H4 (cell line): ENCODE measurements around the gene PMF1. TPM values are rescaled to one million over a fixed set of nuclear protein-coding genes. Genes with fewer than 3 reads are reported as not detected.

Source experiments
- DNase-seq: peaks from one replicate; pipeline ENCODE4 v3.0.0-alpha.2; 2015; ENCODE audit warnings: low spot score
- total RNA-seq: library from RNA; depleted of rRNA; stranded (reverse); fragments of >200 nt; shearing (Covaris generic); gene quantifications from 2 replicates; pipeline ENCODE4 v1.2.3, GENCODE V29; 2014

Gene PMF1
- total RNA-seq, 1 experiment from 2014 or later = 79.0 TPM

DNA sequence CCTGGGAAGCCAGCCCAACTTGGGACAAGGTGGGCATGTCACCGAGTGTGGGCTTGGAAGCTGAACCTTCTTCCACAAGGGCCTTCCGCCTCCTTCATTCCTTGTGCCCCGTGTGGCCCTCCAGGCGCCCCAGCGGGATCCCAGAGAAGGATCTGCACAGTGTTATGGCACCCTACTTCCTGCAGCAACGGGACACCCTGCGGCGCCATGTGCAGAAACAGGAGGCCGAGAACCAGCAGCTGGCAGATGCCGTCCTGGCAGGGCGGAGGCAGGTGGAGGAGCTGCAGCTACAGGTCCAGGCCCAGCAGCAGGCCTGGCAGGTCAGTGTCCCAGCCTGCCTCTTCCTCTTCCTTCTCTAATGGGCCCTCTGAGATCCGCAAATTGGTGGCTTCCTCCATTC, 23.4 kb downstream of the PMF1 start:
- no peak for DNase-seq

DNA sequence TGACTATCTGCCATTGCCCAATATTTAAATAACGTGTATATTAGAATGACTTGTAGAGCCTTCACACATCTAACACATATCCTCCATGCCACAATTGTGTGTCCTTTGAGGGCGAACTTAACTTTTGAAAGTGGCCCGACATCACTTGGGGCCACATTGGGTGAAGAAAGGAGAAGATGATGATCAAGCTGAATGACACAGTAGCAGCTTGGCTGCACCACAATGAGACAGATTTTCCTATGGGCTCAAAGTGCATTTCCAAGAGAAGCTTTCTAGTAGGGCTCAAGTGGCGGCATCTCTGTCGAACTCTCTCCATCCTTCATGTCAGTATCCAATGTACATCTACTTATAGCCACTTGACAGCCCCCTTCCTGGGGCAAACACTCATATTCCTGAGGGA, 25.4 kb downstream of the PMF1 start:
- DNase-seq = no peak

- peak; percentile 63 for DNase-seq
Measured at GRCh38 chr1:156241311-156241811, 28.6 kb downstream of the PMF1 start.

- DNase-seq = no peak
Measured at GRCh38 chr1:156241926-156242325, 29.1 kb downstream of the PMF1 start, which contains the start of gene BGLAP. TSS of gene BGLAP (plus strand) at chr1:156242184. CDS start at chr1:156242232, 48 bp downstream.

GRCh38 chr1:156242738-156243137, 29.9 kb downstream of the PMF1 start:
- no peak for DNase-seq

DNA sequence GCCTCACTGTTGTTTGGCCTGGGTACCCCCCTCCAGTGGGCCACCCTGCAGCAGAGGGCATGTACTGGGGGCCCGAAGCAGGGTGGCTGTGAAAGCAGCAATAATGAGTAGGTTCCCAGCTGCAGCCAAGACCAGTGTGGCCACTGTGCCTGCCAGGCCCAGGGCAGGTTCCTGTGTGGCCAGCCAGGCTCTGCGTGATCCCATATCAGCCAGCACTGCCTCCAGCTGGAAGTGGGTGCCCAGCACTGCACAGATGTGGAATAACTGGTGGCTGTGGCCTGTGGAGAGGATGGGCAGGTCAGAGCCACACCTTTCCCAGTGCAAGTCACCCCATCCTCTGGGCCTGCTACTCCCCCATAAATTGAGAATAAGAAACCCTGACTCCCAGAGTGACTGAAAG, 31.3 kb downstream of the PMF1 start:
- no peak for DNase-seq

DNA sequence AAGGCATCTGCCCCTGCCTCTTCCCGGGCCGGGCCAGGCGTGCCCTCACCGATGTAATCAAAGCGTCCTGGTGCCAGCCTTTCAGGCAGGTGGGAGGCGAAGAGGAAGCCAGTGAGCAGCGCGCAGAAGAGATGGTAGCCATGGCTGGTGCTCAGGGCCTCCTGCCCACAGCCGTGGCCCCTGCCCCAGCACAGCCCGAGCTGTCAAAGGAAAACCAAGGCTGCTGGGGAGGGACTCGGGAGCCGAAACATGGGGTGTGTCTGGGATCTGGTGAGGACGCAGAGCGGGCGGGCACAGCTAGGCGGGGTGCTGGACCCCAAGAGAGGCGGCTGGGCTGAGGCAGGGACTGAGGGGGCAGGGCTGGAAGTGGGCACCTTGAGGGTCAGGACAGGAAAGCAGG, 31.9 kb downstream of the PMF1 start:
- no peak for DNase-seq

DNA sequence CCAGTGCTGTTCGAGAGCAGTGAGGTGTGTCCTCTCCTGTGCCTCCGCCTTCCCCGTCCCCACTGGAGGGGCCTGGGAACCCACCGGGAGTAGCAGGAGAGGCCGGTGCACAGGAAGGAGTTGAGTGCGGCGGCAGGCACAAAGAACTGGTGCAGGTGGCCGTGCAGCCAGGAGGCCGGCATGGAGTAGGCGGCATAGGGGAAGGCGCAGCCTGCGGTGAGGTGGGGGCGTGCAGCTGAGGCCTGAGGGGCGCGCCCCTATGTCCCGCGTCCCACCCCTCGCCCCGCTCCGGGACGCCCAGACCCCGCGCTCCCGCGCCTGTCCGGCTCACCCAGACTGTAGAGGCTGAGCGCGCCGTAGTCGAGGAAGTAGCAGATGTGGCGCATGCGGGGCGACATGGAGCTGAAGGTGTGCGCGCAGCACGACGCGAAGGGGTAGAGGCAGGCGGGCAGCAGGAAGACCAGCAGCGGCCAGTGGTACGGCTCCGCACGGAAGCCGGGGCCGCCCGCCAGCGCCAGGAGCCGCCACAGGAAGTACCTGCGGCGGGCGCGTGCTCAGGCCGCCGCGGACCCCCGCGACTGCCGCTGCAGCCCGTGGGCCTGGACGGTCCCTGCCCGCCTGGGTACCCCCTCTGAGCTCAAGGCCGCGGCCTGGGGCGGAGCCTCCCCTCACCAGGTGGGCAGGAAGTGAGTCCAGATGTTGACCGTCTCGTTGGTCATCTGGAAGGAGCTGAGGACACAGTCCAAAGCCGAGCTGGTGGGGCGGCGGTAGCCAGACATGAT, 32.8 kb downstream of the PMF1 start:
- no peak for DNase-seq

DNA sequence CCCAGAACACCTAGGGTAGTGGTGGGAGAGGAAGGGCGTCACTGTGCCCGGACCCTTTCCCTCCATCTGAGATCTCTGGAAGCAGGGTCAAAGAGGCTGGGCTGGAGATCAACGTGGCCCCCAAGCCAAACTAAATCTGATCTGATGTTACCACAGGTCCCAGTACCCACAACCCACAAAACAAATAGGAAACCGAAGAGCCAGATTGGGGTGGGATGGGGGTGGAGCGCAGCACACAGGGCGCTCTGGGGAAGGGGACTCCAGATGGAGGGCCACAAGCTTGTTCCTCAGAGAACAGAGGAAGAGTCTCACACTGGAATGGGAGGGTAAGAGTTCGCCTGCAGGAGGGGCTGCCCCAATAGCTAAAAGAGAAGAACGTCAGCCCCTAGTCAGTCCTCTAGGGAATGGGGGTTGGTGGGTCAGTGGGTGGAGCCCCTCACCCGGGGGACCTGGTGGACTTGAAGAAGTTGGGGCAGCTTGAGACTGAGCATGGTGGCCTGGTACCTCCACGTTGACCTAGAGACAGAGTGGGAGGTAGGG, 33.5 kb downstream of the PMF1 start:
- DNase-seq = no peak

DNA sequence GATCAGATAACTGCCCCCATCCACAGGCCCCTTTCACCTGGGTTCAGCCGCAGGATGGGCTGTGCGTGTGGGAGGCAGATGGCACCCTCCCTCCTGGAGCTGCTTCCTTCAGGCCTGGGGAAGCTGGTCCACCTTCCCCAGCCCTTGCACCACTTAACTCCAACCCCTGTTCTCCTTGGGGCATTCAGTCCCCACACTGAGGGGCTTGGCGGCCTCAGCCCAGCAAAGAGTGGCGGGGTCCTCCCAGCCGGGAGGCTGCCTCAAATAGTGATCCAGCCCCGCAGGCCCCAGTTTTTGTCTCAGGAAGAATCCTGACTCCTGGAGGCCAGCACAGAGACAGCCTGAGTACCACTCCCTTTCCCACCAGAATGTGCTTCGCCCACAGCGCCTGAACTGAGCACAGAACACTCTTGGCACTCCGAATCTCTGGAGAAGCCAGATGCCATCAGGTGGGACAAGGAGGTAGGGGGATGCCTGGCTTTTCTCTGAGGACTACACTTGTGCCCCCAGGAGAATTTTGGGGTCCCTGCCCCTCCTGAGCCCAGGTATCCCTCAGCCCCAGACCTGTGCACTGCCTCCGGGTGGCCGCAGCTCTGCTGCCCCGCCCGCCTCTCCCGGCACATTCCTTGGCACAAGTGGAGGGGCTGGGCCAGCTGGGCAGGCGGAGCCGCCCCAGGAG, 34.1 kb downstream of the PMF1 start:
- DNase-seq = no peak

DNA sequence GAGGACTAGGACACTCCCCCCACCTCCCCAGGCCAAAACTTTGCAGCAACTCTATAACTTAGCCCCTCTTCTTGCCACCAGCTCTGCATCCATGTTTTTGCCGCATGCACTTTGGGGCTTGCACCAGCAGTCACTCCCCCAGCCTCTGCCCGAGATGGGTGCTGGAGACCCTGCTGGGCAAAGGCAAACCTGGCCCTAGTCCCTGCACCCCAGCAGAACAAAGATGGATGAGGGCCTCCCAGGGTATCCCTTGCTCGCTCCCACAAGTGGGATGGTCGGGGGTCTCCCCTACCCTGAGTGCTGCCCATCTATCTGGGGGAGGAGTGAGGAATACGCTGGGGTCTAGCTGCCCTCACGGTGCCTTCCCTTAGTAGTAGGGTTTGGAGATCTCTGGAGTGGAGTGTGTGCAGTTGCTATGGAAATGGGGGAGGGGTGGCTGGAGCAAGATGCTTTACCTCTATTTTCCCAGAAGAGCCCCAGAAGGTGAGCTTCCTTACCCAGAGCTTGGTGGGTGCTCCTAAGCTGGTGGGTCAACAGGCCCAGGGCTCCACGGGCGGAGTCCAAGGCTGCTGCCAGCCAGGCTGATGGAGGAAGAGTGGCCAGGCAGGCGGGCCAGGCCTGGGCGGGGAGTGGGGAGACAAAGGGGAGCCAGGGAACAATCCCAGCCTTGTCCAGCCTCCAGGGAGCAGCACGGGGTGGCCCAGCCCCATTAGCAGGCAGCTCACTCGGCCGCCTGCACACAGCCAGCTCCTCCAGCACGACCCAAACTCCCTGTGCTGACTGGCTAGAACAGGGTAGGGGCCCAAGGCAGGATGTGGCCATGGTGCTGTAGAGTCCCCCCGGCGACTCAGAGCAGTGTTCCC, 34.9 kb downstream of the PMF1 start, which contains the start of gene PAQR6:
PAQR6 (minus strand) TSS at position 597 of the 863 bp plus-strand sequence. CDS start 1,325 bp downstream, outside the sequence.
- no peak for DNase-seq

GRCh38 chr1:156248323-156248683, 35.5 kb downstream of the PMF1 start:
- no peak for DNase-seq

DNA sequence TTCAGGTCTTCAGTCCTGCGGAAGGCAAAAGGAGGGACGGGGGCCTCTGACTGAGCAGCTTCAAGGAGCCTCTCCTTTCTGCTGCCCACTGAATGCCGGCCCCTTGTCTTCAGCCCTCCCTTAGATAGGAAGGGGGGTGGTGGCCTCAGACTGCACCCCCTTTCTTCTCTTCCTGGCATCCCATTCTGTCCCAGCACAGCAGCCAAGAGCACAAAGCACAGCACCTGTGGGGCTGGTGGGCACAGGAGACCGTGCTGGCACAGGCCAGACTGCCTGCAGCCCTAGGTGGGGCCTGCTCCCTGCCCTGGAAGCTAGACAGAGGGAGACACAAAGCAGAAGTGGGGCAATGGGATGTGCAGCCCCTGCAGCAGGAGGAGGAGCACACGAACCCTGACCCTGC, 36.8 kb downstream of the PMF1 start:
- no peak for DNase-seq

DNA sequence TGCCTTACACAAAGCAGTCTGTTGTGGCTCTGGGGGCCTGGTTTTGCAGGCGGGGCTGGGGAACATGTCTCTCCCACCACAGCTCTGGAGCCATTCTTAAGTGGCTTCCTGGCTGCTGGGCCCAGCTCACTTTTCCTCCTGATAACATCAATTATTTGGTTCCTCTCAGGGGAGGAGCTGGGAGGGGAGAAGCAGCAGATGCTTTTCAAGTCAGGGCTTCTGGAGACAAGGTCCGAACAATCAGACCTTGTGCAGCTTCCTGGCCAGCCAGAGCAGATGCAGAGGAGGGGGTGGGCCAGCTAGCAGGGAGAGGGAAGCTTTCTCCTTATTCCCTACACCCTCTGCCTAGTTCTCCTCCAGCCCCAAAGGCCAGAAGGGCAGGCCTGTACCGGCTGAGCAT, 38.7 kb downstream of the PMF1 start:
- no peak for DNase-seq

- no peak for DNase-seq
Measured at GRCh38 chr1:156253634-156254033, 40.8 kb downstream of the PMF1 start.

DNA sequence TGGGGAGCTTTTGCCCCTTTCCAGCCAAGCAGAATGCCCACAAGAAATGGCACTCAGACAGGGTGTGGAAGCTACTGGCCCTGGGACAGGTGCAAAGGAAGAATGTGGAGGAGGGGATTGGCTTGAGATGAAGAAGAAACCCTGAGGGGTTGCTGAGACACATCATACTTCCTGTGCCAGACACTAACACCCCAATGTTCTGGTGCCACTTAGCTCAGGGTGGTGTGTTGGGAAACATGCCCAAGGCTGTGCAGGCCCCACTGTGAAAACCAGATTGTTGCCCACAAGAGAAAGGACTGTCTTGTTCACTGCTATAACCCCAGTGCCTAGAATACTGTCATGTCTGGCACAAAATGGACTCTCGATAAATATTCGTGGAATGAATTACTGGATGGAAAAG, 44.9 kb downstream of the PMF1 start:
- DNase-seq = no peak

DNA sequence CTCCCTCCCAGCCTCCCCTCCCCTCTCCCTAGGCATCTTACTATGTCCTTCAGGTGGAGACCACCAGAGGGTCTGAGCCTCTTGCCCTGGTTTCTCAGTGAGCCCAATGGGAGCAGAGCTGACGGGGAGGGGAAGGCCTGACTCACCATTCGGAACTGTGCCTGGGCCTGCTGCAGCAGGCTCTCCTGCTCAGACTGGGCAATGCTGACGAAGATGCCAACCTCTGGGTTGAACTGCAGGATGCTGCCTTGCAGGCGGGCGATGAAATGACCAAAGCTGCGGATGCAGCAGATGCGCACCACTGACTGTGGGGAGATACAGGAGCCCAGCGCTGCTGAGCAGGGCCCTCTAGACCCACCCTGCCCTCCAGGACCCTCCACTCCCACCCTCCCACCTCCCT, 46.1 kb downstream of the PMF1 start:
- DNase-seq = no peak

DNA sequence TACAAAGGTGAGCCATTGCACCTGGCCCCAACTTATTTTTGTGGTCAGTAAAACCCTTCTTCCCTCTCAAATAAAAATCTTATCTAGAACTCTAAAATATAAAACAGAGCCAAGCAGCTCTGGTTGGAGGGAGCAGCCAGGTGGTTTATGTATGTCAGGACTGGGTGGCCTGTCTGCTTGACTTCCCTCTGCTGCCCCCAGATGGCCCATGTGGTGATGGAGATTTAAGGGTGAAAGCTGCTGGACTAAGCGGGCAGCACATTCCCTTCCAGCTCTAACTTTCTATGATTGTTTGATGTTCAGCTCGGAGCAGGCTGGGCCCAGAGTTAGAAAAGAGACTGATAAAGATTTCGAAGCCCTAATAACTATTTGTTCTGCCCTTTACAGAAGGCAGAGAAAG, 47.0 kb downstream of the PMF1 start:
- no peak for DNase-seq

- DNase-seq = no peak
Measured at GRCh38 chr1:156260896-156261295, 48.1 kb downstream of the PMF1 start.

DNA sequence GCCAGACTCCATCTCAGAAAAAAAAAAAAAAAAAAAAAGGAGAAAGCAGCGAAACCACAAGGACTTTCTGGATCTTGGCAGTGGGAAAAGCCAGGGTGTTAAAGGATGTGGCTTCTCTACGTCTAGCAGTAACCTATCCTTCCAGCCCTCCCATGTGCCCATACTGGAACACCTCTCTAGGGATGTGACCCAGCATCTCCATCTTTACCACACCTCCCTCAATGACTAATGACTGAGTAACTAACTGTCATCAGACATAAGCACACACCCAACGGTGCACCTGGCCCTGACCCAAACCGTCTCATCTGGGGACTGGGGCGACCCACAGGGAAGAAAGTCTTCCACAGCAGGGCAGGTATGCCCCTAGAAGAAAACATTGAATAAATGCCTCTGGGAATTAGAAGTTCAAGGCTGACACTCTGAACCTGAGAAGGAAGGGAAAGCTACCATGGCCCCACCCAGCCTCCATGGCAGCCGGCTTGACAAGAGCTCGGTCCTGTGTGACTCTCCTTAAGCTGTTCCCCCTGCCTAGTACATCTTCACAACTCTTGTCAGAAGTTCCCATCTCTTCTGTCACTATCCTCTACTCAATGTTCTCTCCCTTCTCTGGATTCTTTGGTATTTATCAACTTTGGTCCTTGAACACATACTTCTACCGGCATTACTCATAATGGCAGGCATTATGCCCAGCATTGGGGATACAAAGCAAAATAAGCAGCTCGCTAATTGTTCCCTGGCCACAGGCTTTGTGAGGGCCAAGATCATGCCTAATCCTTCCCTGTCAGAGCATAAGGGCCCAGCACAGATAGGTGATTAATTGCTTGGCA, 49.9 kb downstream of the PMF1 start:
- DNase-seq = peak; percentile 50

DNA sequence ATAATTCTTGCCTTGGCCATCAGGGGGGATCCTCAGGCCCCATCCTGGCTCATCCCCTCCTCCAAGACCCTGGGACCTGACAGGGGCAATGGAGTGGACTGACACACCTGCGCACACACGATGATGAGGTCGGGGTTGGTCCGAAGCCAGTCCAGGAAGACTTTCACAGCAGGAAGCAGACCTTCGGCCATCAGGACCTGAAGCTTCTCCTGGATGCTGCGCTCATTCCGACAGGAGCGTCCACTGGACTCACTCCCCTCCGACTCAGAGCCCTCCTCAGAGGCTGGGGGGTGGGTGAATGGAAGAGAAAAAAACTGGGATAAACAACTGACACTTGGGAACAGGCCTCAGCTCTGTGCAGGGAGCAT, 50.5 kb downstream of the PMF1 start:
- no peak for DNase-seq
